ENCODE results near the gene MANF. TPM values are rescaled to one million over a fixed set of nuclear protein-coding genes. Genes with fewer than 3 reads are reported as not detected.

MANF gene
- total RNA-seq (2016; rRNA removed; fragmentation: Illumina TruSeq; extraction: Trizol) (111 and 269 TPM in 2 replicates), polyA plus RNA-seq (2011; rRNA removed) (47.6 and 55.4 TPM in 2 replicates), polyA minus RNA-seq (2011; rRNA and poly(A)+ RNA removed; ENCODE audit: low replicate concordance) (5.1 and 7.1 TPM in 2 replicates), Bru-seq, nascent RNA (percentile 91 among the genes with signal in this experiment), BruChase-seq, experiment 1, labeled RNA remaining after a 6-hour chase (percentile 94 among the genes with signal in this experiment), BruChase-seq, experiment 2, labeled RNA remaining after a 2-hour chase (percentile 89 among the genes with signal in this experiment)
- total RNA-seq (2016; cell fraction: cytosol; rRNA removed; fragmentation: Illumina TruSeq; extraction: Trizol; ENCODE audit: low read depth) = 69.4 and 76.3 TPM in 2 replicates
- 107 and 262 TPM in 2 replicates for total RNA-seq (2016; cell fraction: insoluble cytoplasmic fraction; rRNA removed; fragmentation: Illumina TruSeq; extraction: Trizol)
- total RNA-seq (2016; cell fraction: membrane; rRNA removed; fragmentation: Illumina TruSeq; extraction: Trizol) = 72.9 and 73.6 TPM in 2 replicates
- total RNA-seq (2016; cell fraction: nucleus; rRNA removed; fragmentation: Illumina TruSeq; extraction: Trizol) = 161 and 173 TPM in 2 replicates
- polyA plus RNA-seq (2011; cell fraction: cytosol; rRNA removed) = 45.7 and 62.4 TPM in 2 replicates
- polyA plus RNA-seq (2011; cell fraction: nucleus; rRNA removed) = 15.5 and 21.5 TPM in 2 replicates
- polyA plus RNA-seq (2012) = 75.8 and 112 TPM in 2 replicates
- polyA plus RNA-seq (2016; cell fraction: cytosol; fragmentation: Illumina TruSeq; extraction: Trizol; ENCODE audit: low read depth) = 49.9 and 54.5 TPM in 2 replicates
- 114 and 115 TPM in 2 replicates for polyA plus RNA-seq (2016; cell fraction: insoluble cytoplasmic fraction; fragmentation: Illumina TruSeq; extraction: Trizol; ENCODE audit: low read depth)
- 56.5 and 56.9 TPM in 2 replicates for polyA plus RNA-seq (2016; cell fraction: membrane; fragmentation: Illumina TruSeq; extraction: Trizol; ENCODE audit: low read depth)
- 280 and 295 TPM in 2 replicates for polyA plus RNA-seq (2016; cell fraction: nucleus; fragmentation: Illumina TruSeq; extraction: Trizol; ENCODE audit: insufficient read depth, low read depth)
- polyA minus RNA-seq (2011; cell fraction: cytosol; rRNA and poly(A)+ RNA removed) = 15.4 and 17.7 TPM in 2 replicates
- polyA minus RNA-seq (2011; cell fraction: nucleus; rRNA and poly(A)+ RNA removed) = 16.2 and 19.4 TPM in 2 replicates
- long read RNA-seq, experiment 1, transcript MANF-204 (4 exons, 1,153 nt) = major isoform, 31 of 36 reads
- long read RNA-seq, experiment 1, partial matches to known transcripts = 2 of 36 reads
- long read RNA-seq, experiment 1, other reads (novel, unspliced or antisense) = 0 of 36 reads
- long read RNA-seq, experiment 2, transcript MANF-203 (2 exons, 436 nt) = minor isoform, 10 of 181 reads
- long read RNA-seq, experiment 2, transcript MANF-202 (3 exons, 1,509 nt) = minor isoform, 5 of 181 reads
- long read RNA-seq, experiment 2, transcript MANF-204 (4 exons, 1,153 nt) = major isoform, 151 of 181 reads
- long read RNA-seq, experiment 2, partial matches to known transcripts = 5 of 181 reads
- long read RNA-seq, experiment 2, other reads (novel, unspliced or antisense) = 10 of 181 reads

DNA sequence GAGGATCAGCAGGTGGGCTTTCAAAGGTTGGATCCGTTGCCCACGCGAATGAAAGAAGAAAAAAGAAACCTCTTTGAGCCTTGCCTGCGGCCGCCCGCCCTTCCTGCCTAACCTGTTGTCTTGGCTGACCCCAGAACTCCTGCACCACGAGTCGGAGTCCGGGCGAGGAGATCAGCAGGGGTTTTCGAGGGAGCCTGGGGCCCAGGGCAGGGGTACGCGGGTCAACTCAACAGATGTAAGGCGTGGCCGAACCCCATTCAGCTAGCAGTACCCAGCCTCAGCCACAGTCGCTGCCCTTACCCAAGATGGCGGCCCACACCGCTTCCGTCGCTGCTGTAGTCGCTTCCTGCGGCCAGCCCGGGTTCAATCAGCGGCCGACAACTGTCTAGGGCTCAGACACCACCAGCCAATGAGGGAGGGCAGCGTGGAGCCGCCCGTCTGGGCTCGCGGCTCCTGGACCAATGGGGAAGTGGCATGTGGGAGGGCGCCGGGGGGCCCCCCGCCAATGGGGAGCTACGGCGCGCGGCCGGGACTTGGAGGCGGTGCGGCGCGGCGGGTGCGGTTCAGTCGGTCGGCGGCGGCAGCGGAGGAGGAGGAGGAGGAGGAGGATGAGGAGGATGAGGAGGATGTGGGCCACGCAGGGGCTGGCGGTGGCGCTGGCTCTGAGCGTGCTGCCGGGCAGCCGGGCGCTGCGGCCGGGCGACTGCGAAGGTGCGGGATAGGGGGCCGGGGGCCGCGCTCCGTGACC lies at the start of gene MANF:
Gene MANF (plus strand): TSS at position 566 of the 748 bp plus-strand sequence. CDS start 52 bp downstream, at position 618.
- intact Hi-C loops (cut with micrococcal nuclease; ENCODE audit: unreplicated experiment) (loop anchor here (10.0 kb wide), 1 partner anchor 290 kb away; the partner anchor contains the start of gene TEX264), in situ Hi-C loops (cut with HindIII; ENCODE audit: extremely low pct_ligation_motif_present, low pct_unique_long_range_greater_than_20kb) (loop anchor here (5.0 kb wide), 1 partner anchor 813 kb away; no protein-coding TSS in a partner anchor)
- FAIRE-seq (peak; percentile 39), ATAC-seq (peak; percentile 94), DNase-seq (ENCODE audit: low spot score) (peak; percentile 96)
- no TSS peak for BruUV-seq (replicated peaks)
- Histone ChIP-seq H3K79me2 (ENCODE audit: insufficient read depth, low read length) (peaks cover 36% of the 10 kb centered on the region), H3K36me3 (replicated peaks in 1 of 2; ENCODE audit: control insufficient read depth in 1 of 2, insufficient read depth in 2 of 2, low read length in 2 of 2) (peaks cover 2 to 12% of the 10 kb centered on the region in 2 experiments; a peak in 4 of 5 replicates), H3K9me3 (ENCODE audit: low read length) (no peaks in the 10 kb centered on the region), H3K27ac (ENCODE audit: extremely low read length, insufficient read depth, low read length) (peak within 1 kb of the TSS; percentile 96), H3K4me1 (ENCODE audit: insufficient read depth, low read length) (peaks cover 55% of the 10 kb centered on the region), H3K9ac (ENCODE audit: insufficient read depth, low read depth, low read length) (peak within 1 kb of the TSS; percentile 98), H4K20me1 (ENCODE audit: insufficient read depth, low read length) (peaks cover 8% of the 10 kb centered on the region), H2AFZ (ENCODE audit: low read length) (no peak within 1 kb of the TSS), H3K4me2 (ENCODE audit: low read depth, low read length) (peak within 1 kb of the TSS; percentile 86), H3K27me3 (ENCODE audit: control insufficient read depth in 1 of 2, insufficient read depth in 2 of 2, low read length in 2 of 2) (peaks cover 0 to 1% of the 10 kb centered on the region in 2 experiments; a peak in 1 of 5 replicates), H3K4me3 (replicated peaks in 1 of 3; ENCODE audit: insufficient read depth in 1 of 3, low read depth in 2 of 3, low read length in 3 of 3) (peak within 1 kb of the TSS; percentile 90 to 95 (median 92))
- ChIA-PET CTCF (ENCODE audit: low intra/inter-chr PET ratio, low total read pairs) (no interaction called here), POLR2A (interaction anchor here (0.6 to 2.2 kb wide), 16 partner anchors 8 to 816 kb away, joined by 3 to 15 read pairs (median 4); partner anchors contain the start of genes CISH, DCAF1, HEMK1 and MAPKAPK3)
- 1% methylated on average over 41 of the region's 65 CpGs for WGBS (ENCODE audit: low lambda C conversion rate)
- TF ChIP-seq ZNF253 (CRISPR knock-in tag; IDR thresholded peaks at IDR 0.05; ENCODE audit: borderline replicate concordance) (0 out of 2 replicates have a peak, but pooled peaks have one; percentile 25), MIXL1 (CRISPR knock-in tag; IDR thresholded peaks at IDR 0.05) (0 out of 2 replicates have a peak, but pooled peaks have one; percentile 12), DR1 (CRISPR knock-in tag; IDR thresholded peaks at IDR 0.05) (peak; percentile 95), ZBTB20 (CRISPR knock-in tag; IDR thresholded peaks at IDR 0.05; ENCODE audit: borderline replicate concordance, low read depth) (no peak), TOE1 (CRISPR knock-in tag; IDR thresholded peaks at IDR 0.05) (no peak), PAX8 (CRISPR knock-in tag; IDR thresholded peaks at IDR 0.05; ENCODE audit: borderline replicate concordance) (no peak), RCOR2 (CRISPR knock-in tag; IDR thresholded peaks at IDR 0.05) (no peak), RFX3 (CRISPR knock-in tag; IDR thresholded peaks at IDR 0.05) (no peak; the same call in 1 of the 2 replicates), ZNF468 (CRISPR knock-in tag; IDR thresholded peaks at IDR 0.05) (no peak), XRCC5 (optimal IDR thresholded peaks at IDR 0.05; ENCODE audit: low read length) (peak; percentile 42)
- TF ChIP-seq, protein P1, sequence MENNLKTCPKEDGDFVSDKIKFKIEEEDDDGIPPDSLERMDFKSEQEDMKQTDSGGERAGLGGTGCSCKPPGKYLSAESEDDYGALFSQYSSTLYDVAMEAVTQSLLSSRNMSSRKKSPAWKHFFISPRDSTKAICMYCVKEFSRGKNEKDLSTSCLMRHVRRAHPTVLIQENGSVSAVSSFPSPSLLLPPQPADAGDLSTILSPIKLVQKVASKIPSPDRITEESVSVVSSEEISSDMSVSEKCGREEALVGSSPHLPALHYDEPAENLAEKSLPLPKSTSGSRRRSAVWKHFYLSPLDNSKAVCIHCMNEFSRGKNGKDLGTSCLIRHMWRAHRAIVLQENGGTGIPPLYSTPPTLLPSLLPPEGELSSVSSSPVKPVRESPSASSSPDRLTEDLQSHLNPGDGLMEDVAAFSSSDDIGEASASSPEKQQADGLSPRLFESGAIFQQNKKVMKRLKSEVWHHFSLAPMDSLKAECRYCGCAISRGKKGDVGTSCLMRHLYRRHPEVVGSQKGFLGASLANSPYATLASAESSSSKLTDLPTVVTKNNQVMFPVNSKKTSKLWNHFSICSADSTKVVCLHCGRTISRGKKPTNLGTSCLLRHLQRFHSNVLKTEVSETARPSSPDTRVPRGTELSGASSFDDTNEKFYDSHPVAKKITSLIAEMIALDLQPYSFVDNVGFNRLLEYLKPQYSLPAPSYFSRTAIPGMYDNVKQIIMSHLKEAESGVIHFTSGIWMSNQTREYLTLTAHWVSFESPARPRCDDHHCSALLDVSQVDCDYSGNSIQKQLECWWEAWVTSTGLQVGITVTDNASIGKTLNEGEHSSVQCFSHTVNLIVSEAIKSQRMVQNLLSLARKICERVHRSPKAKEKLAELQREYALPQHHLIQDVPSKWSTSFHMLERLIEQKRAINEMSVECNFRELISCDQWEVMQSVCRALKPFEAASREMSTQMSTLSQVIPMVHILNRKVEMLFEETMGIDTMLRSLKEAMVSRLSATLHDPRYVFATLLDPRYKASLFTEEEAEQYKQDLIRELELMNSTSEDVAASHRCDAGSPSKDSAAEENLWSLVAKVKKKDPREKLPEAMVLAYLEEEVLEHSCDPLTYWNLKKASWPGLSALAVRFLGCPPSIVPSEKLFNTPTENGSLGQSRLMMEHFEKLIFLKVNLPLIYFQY (CRISPR knock-in tag; IDR thresholded peaks at IDR 0.05; ENCODE audit: borderline replicate concordance) = no peak

Measured in HepG2 (cell line).